ENCODE data around the gene IL7R. TPM values are rescaled to one million over a fixed set of nuclear protein-coding genes. Genes with fewer than 3 reads are reported as not detected.

IL7R gene
- total RNA-seq, 1 donor from 2014 or later: 5.6 TPM

DNA sequence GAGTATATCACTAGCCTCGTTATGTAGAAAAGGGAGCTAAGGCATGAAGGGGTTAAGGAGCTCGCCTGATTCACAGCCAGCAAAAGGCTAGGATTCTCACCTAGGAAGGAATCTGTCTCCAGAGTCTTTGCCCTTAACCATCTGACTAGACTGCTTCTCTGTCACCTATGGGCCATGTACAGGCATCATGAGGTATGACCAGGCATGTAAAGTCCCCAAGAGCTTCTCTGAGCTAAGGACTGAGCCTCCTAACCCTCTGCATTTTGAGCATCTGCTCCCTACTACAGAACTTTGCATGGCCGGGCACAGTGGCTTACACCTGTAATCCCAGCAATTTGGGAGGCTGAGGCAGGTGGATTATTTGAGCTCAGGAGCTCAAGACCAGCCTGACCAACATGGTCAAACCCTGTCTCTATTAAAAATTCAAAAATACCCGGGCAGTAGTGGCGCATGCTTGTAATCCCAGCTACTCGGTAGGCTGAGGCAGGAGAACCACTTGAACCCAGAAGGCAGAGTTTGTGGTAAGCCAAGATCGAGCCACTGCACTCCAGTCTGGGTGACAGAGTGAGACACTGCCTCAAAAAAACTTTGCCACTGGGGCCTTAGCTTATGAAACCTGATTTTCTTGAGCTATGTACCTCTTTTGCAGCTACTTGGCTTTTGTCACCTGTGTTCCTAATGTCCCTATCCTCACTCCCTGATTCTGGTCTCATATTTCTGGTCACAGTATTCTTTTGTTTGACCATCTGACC lies 33.2 kb upstream of the IL7R start:
- Histone ChIP-seq H3K79me2 (ENCODE audit: insufficient read depth, low read length) (no peaks in the 10 kb centered on the region), H3K4me3 (ENCODE audit: insufficient read depth, low read depth, low read length) (no peak overlapping the region), H3K36me3 (ENCODE audit: insufficient read depth, low read length) (no peaks in the 10 kb centered on the region), H2AFZ (ENCODE audit: low read depth, low read length) (no peak overlapping the region), H3K4me1 (ENCODE audit: insufficient read depth, low read length) (no peaks in the 10 kb centered on the region), H3K27me3 (ENCODE audit: insufficient read depth, low read length) (no peaks in the 10 kb centered on the region), H3K9ac (ENCODE audit: low read length) (no peak overlapping the region), H3K27ac (ENCODE audit: low read depth, low read length) (no peak overlapping the region), H3K9me3 (ENCODE audit: insufficient read depth, low read depth, low read length) (no peaks in the 10 kb centered on the region), H3K4me2 (ENCODE audit: low read length) (no peak overlapping the region), H4K20me1 (ENCODE audit: insufficient read depth, low read length) (no peaks in the 10 kb centered on the region)
- H3K36me3 Mint-ChIP-seq (ENCODE audit: low read depth, unreplicated experiment): no peaks in the 10 kb centered on the region
- DNase-seq (ENCODE audit: low read depth): no peak
- H3K27ac Mint-ChIP-seq (ENCODE audit: unreplicated experiment): no peak overlapping the region
- peaks cover 9% of the 10 kb centered on the region for H3K4me1 Mint-ChIP-seq (ENCODE audit: low read depth, unreplicated experiment)
- no peak for FAIRE-seq
- peaks cover 3% of the 10 kb centered on the region for H3K9me3 Mint-ChIP-seq (ENCODE audit: unreplicated experiment)
- TF ChIP-seq, protein P1, sequence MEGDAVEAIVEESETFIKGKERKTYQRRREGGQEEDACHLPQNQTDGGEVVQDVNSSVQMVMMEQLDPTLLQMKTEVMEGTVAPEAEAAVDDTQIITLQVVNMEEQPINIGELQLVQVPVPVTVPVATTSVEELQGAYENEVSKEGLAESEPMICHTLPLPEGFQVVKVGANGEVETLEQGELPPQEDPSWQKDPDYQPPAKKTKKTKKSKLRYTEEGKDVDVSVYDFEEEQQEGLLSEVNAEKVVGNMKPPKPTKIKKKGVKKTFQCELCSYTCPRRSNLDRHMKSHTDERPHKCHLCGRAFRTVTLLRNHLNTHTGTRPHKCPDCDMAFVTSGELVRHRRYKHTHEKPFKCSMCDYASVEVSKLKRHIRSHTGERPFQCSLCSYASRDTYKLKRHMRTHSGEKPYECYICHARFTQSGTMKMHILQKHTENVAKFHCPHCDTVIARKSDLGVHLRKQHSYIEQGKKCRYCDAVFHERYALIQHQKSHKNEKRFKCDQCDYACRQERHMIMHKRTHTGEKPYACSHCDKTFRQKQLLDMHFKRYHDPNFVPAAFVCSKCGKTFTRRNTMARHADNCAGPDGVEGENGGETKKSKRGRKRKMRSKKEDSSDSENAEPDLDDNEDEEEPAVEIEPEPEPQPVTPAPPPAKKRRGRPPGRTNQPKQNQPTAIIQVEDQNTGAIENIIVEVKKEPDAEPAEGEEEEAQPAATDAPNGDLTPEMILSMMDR (IDR thresholded peaks at IDR 0.05; ENCODE audit: insufficient read depth, low read depth, low read length): no peak
- no peak for TF ChIP-seq EZH2 (IDR thresholded peaks at IDR 0.05; ENCODE audit: insufficient read depth, low read length)
- H3K27me3 Mint-ChIP-seq (ENCODE audit: low read depth, unreplicated experiment): peaks cover 6% of the 10 kb centered on the region
- H3K4me3 Mint-ChIP-seq (ENCODE audit: unreplicated experiment): no peak overlapping the region

DNA sequence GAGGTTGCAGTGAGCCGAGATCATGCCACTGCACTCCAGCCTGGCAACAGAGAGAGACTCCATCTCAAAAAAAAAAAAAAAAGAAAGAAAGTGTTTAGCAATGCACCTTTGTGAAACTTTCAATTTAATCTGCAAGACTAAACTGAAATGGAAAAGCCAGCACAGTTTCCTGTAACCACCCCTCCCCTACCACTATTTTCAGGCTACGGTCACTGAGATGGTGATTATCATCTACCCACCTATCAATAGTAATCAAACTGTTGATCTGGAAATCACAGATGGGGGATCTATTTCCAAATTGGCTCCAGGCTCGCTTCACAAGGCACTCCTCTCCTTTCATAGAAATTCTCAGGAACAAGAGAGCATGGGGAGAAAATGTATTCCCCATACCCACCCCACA lies 30.6 kb upstream of the IL7R start:
- FAIRE-seq: no peak
- Mint-ChIP-seq H3K27ac (ENCODE audit: unreplicated experiment) (no peak overlapping the region), H3K4me3 (ENCODE audit: unreplicated experiment) (no peak overlapping the region), H3K9me3 (ENCODE audit: unreplicated experiment) (peaks cover under 1% of the 10 kb centered on the region), H3K36me3 (ENCODE audit: low read depth, unreplicated experiment) (no peaks in the 10 kb centered on the region), H3K27me3 (ENCODE audit: low read depth, unreplicated experiment) (peaks cover 10% of the 10 kb centered on the region), H3K4me1 (ENCODE audit: low read depth, unreplicated experiment) (peaks cover 11% of the 10 kb centered on the region)
- H3K36me3 ChIP-seq (ENCODE audit: insufficient read depth, low read length): no peaks in the 10 kb centered on the region
- no peaks in the 10 kb centered on the region for H3K4me1 ChIP-seq (ENCODE audit: insufficient read depth, low read length)
- no peak overlapping the region for H3K9ac ChIP-seq (ENCODE audit: low read length)
- no peak overlapping the region for H3K4me2 ChIP-seq (ENCODE audit: low read length)
- H3K79me2 ChIP-seq (ENCODE audit: insufficient read depth, low read length): no peaks in the 10 kb centered on the region
- no peaks in the 10 kb centered on the region for H3K27me3 ChIP-seq (ENCODE audit: insufficient read depth, low read length)
- H3K4me3 ChIP-seq (ENCODE audit: insufficient read depth, low read depth, low read length): no peak overlapping the region
- no peak for TF ChIP-seq EZH2 (IDR thresholded peaks at IDR 0.05; ENCODE audit: insufficient read depth, low read length)
- TF ChIP-seq, protein P1 (IDR thresholded peaks at IDR 0.05; ENCODE audit: insufficient read depth, low read depth, low read length): no peak
- H2AFZ ChIP-seq (ENCODE audit: low read depth, low read length): no peak overlapping the region
- H4K20me1 ChIP-seq (ENCODE audit: insufficient read depth, low read length): no peaks in the 10 kb centered on the region
- no peak for DNase-seq (ENCODE audit: low read depth)
- H3K9me3 ChIP-seq (ENCODE audit: insufficient read depth, low read depth, low read length): no peaks in the 10 kb centered on the region
- H3K27ac ChIP-seq (ENCODE audit: low read depth, low read length): no peak overlapping the region

DNA sequence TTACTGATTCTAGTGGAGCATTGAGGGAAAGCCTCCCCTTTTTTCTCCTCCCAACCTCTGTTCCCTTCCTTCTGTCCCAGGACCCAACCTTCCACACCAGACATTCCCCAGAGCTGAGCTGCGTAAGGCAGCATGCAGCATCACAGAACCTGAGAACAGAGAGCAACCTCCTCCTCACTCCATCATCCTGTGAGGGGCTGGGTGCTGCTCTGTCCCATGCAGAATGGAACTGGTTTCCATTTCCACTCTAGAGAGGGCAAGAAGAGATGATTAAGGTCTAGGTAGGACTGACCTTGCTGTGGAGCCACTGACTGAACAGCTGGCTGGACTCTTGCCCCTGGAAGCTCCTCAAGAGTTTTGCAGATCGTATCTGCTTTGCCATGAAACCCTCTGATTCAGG lies 30.1 kb upstream of the IL7R start:
- no peak for FAIRE-seq
- no peaks in the 10 kb centered on the region for H3K9me3 Mint-ChIP-seq (ENCODE audit: unreplicated experiment)

More for the DNA sequence above, 30.1 kb upstream of the IL7R start:
- Histone ChIP-seq H3K9ac (ENCODE audit: low read length) (no peak overlapping the region), H3K79me2 (ENCODE audit: insufficient read depth, low read length) (no peaks in the 10 kb centered on the region), H3K4me1 (ENCODE audit: insufficient read depth, low read length) (no peaks in the 10 kb centered on the region), H4K20me1 (ENCODE audit: insufficient read depth, low read length) (no peaks in the 10 kb centered on the region), H3K9me3 (ENCODE audit: insufficient read depth, low read depth, low read length) (no peaks in the 10 kb centered on the region), H3K27ac (ENCODE audit: low read depth, low read length) (no peak overlapping the region), H3K4me3 (ENCODE audit: insufficient read depth, low read depth, low read length) (no peak overlapping the region), H3K27me3 (ENCODE audit: insufficient read depth, low read length) (no peaks in the 10 kb centered on the region), H2AFZ (ENCODE audit: low read depth, low read length) (no peak overlapping the region), H3K36me3 (ENCODE audit: insufficient read depth, low read length) (no peaks in the 10 kb centered on the region), H3K4me2 (ENCODE audit: low read length) (no peak overlapping the region)
- Mint-ChIP-seq H3K27me3 (ENCODE audit: low read depth, unreplicated experiment) (peaks cover 10% of the 10 kb centered on the region), H3K36me3 (ENCODE audit: low read depth, unreplicated experiment) (no peaks in the 10 kb centered on the region), H3K27ac (ENCODE audit: unreplicated experiment) (no peak overlapping the region), H3K4me1 (ENCODE audit: low read depth, unreplicated experiment) (peaks cover 11% of the 10 kb centered on the region), H3K4me3 (ENCODE audit: unreplicated experiment) (no peak overlapping the region)
- TF ChIP-seq, protein P1 (IDR thresholded peaks at IDR 0.05; ENCODE audit: insufficient read depth, low read depth, low read length): no peak
- no peak for TF ChIP-seq EZH2 (IDR thresholded peaks at IDR 0.05; ENCODE audit: insufficient read depth, low read length)
- DNase-seq (ENCODE audit: low read depth): no peak
